ENCODE results near the gene BCAS2. TPM values are rescaled to one million over a fixed set of nuclear protein-coding genes. Genes with fewer than 3 reads are reported as not detected.

The BCAS2 gene
- total RNA-seq, 1 donor from 2014 or later: 26.1 TPM

DNA sequence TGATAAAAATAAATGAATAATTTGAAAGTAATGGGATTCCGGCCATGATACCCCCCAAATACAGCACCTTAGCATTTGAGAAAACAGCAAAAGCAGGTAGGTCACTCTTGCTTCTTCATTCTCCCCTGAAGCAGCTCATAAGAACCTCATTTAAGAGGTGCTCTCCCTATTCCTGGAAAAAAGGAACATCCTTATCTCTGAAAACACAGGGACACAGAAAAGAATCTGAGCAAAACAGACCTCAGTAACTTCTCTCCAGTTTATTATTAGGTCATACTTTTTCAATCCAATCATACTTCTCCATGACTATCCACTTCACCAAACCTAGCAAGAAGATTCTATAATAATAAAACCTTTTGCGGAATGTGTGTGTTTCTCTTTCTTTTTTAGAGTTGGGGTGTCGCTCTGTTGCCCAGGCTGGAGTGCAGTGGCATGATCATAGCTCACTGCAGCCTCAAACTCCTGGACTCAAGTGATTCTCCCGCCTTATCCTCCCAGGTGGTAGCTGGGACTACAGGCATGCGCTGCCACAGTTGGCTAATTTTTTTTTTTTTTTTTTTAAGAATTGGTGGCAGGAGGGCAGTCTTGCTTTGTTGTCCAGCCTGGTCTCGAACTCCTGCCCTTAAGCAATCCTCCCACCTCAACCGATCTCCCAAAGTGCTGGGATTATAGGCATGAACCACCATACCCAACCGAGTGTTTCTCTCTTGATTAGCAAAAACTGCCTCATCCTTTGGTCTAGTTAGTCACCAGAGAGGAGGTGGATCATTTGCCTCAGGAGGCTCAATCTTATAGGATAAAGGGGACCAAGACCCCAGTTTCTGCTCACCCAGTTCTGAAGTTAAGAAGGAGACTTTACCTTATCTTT lies 59.8 kb downstream of the BCAS2 start:
- intact Hi-C loops (cut with DNase I): no loop called here
- H3K4me3 ChIP-seq: no peak overlapping the region
- H3K36me3 ChIP-seq: no peaks in the 10 kb centered on the region
- H3K9me3 ChIP-seq: no peaks in the 10 kb centered on the region
- TF ChIP-seq, protein P1, sequence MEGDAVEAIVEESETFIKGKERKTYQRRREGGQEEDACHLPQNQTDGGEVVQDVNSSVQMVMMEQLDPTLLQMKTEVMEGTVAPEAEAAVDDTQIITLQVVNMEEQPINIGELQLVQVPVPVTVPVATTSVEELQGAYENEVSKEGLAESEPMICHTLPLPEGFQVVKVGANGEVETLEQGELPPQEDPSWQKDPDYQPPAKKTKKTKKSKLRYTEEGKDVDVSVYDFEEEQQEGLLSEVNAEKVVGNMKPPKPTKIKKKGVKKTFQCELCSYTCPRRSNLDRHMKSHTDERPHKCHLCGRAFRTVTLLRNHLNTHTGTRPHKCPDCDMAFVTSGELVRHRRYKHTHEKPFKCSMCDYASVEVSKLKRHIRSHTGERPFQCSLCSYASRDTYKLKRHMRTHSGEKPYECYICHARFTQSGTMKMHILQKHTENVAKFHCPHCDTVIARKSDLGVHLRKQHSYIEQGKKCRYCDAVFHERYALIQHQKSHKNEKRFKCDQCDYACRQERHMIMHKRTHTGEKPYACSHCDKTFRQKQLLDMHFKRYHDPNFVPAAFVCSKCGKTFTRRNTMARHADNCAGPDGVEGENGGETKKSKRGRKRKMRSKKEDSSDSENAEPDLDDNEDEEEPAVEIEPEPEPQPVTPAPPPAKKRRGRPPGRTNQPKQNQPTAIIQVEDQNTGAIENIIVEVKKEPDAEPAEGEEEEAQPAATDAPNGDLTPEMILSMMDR (IDR thresholded peaks at IDR 0.05): no peak
- no peak overlapping the region for H3K27ac ChIP-seq
- H3K27me3 ChIP-seq: no peaks in the 10 kb centered on the region
- DNase-seq (ENCODE audit: low spot score in 2 of 2): no peak
- H3K4me1 ChIP-seq: no peaks in the 10 kb centered on the region

Other genes with a start within 250 kb of the BCAS2 start
- 42.5 TPM for gene TRIM33, start 70.4 kb downstream of the BCAS2 start, total RNA-seq
- gene DENND2C, start 88.4 kb upstream of the BCAS2 start, total RNA-seq: 5.4 TPM
- gene AMPD1, start 113.9 kb upstream of the BCAS2 start, total RNA-seq: not detected
- gene NRAS, start 135.2 kb upstream of the BCAS2 start, total RNA-seq: 10.7 TPM
- 290 TPM for gene CSDE1, start 176.4 kb upstream of the BCAS2 start, total RNA-seq
- gene SIKE1, start 199.1 kb upstream of the BCAS2 start, total RNA-seq: 17.1 TPM